GM19468 (cell line): ENCODE data around the gene SPNS2.

Source experiments
- ATAC-seq: cut with Tn5 transposase; IDR thresholded peaks from one replicate; pipeline ENCODE4 v1.9.1; 2021; ENCODE audit warnings: mild to moderate bottlenecking, moderate library complexity, moderate number of reproducible peaks; ENCODE audit not compliant: unreplicated experiment; ENCODE audit errors: extremely low read depth

Gene SPNS2

GRCh38 chr17:4547118-4547906 is 48.6 kb downstream of the SPNS2 start:
- ATAC-seq = no peak

GRCh38 chr17:4548061-4548461 is 49.4 kb downstream of the SPNS2 start:
- ATAC-seq = no peak

GRCh38 chr17:4548721-4549531 is 50.2 kb downstream of the SPNS2 start:
- no peak for ATAC-seq

GRCh38 chr17:4549781-4550533 is 51.3 kb downstream of the SPNS2 start:
- no peak for ATAC-seq

- no peak for ATAC-seq
Observed at GRCh38 chr17:4550534-4551039, 51.9 kb downstream of the SPNS2 start.

- no peak for ATAC-seq
Observed at GRCh38 chr17:4551141-4551540, 52.5 kb downstream of the SPNS2 start.

GRCh38 chr17:4551796-4552525 is 53.3 kb downstream of the SPNS2 start:
- ATAC-seq = no peak

GRCh38 chr17:4553669-4554068 is 55.0 kb downstream of the SPNS2 start:
- no peak for ATAC-seq

GRCh38 chr17:4554441-4554996 is 55.8 kb downstream of the SPNS2 start:
- no peak for ATAC-seq

- no peak for ATAC-seq
Observed at GRCh38 chr17:4554997-4555799, 56.5 kb downstream of the SPNS2 start, which contains the start of gene MYBBP1A. Gene MYBBP1A (minus strand): TSS chr17:4555384. CDS start chr17:4555324, 60 bp downstream.

GRCh38 chr17:4555873-4556759 is 57.4 kb downstream of the SPNS2 start:
- ATAC-seq = no peak

GRCh38 chr17:4556996-4557395 is 58.3 kb downstream of the SPNS2 start:
- no peak for ATAC-seq

GRCh38 chr17:4557626-4558346 is 59.1 kb downstream of the SPNS2 start:
- no peak for ATAC-seq

GRCh38 chr17:4558347-4558971 is 59.8 kb downstream of the SPNS2 start:
- no peak for ATAC-seq

- ATAC-seq = no peak
Observed at GRCh38 chr17:4559139-4559791, 60.6 kb downstream of the SPNS2 start.

- ATAC-seq = no peak
Observed at GRCh38 chr17:4559966-4560365, 61.3 kb downstream of the SPNS2 start.
